HG03558 (cell line): ENCODE measurements around the gene WNT2B.
A peak's percentile ranks its signal among the peaks of the same experiment; 100 is the strongest.
"Not testable (repeated sequence)": the region's sequence is repeated elsewhere in the genome, so short reads cannot be mapped to it uniquely, and the experiment has no call there.

Experiments
- ATAC-seq: cut with Tn5 transposase; IDR thresholded peaks from one replicate; pipeline ENCODE4 v1.9.1; 2021; ENCODE audit warnings: moderate number of reproducible peaks; ENCODE audit not compliant: unreplicated experiment; ENCODE audit errors: extremely low read depth

WNT2B gene

DNA sequence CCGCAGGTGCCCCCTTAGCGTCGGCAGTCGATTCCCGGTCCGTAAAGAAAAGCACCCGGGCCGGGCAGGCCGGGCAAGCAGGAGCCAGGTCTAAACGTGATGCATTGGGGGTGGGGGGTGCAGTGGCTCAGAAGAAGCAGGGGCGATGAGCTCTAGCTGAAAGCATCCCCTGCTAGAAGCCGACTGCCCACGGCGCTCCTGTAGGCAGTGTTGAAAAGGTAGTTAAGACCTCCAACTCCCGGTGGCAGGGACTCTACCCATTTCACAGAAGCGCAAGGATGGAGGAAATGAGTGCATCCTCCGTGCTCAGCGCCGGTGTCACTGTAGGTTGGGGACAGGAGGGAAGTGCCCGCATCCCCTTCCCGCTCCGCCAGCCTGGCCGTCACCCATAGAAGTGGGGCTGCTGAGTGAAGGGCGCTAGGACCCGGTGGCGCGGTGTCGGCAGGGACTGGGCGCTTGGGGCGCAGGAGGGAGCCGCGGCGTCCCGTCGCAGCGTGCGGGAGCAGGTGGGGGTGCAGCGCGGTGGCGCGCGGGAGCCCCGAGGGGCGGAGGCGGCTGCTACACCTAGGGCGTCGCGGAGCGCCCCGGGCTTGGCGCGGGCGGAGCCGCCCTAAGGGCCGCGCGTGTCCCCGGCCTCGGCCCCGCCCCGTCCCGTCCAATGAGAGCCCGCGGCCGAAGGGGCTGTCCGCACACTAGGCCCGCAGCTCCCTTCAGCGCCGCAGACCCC is at the start of gene WNT2B:
Gene WNT2B, plus strand, starts transcription at position 688 of the 727 bp plus-strand sequence. CDS start 298 bp downstream, outside the sequence.
- no peak for ATAC-seq

DNA sequence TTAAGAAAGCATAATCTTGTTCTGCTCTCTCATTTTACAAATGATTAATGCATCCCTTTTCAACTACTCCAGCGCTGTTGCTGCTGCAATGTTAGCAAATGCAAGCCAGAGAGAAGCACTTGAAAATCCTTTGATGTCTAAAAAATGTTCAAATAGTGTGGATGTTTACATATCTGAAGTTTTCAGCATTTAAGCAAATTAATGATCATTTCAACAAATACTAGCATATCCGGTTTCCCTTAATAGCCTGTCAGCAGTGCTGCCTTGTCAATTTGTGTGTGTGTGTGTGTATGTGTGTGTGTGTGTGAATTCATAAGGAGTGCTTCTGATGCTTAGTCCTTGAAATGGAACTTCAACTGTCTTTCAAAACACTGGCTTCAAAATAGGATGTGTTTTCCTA is 48.1 kb upstream of the WNT2B start:
- no peak for ATAC-seq

DNA sequence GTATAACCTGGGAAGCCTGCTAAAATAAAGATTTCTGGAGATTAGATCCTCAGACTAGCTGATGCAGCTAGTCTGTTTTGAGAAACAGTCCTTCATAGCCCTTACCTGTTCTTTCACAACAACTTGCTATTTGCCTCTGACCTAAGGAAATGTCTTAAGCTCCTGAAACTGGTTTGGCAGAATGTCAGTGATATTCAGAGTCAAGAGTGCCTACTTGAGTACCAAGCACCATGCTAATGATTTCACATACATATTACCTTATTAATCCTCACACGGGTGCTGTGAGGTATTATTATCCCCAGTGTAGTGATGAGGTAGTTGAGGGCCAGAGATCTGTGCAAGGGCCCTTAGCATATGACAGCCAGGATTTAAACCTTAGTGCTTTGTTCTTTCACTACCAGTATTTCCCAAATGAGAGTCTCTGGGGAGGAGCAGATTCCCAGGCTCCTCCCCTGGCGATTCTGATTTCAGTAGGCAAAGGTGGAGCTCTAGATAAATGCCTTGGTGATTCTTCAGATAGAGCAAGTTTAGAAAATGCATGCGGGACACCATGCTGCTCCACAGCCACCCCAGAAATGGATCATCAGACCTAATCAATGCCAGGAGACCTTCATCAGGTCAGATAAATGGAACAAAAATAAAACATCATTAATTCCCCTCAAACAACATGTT is 47.4 kb upstream of the WNT2B start:
- ATAC-seq: no peak

DNA sequence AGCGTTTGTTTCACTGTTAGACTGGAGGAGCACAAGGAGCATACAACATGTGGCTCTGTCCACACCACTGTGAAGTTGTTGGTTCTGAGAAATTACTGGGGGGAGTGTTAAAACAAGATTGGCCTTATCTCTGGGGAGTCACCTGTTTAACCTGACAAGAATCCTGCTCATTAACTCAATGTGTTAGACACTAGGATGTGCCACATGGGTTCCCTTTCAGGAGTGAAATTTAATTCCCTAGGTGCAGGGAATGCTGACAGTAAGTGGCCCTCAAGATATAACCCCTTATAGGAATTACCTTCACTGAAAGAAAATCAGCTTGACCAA is 45.8 kb upstream of the WNT2B start:
- no peak for ATAC-seq

DNA sequence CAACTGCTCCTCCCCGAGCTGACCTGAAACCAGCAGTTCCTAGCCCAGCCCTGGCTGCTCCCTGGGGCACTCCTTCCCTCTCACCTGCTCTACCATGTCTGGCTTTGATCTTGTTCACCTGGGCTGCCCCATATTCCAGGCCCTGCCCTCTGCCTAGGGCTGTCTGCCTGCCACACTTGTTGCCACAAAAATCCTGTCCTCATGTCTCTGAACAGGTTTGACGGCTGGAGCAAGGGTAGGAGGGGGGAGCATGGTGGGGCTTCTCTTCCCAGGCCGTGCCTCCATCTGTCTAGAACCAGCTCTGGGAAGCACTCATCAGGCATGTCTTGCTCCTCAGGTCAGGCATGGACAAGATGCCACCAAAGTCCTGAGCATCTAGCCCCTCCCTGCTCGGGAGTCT is 44.3 kb upstream of the WNT2B start:
- no peak for ATAC-seq

DNA sequence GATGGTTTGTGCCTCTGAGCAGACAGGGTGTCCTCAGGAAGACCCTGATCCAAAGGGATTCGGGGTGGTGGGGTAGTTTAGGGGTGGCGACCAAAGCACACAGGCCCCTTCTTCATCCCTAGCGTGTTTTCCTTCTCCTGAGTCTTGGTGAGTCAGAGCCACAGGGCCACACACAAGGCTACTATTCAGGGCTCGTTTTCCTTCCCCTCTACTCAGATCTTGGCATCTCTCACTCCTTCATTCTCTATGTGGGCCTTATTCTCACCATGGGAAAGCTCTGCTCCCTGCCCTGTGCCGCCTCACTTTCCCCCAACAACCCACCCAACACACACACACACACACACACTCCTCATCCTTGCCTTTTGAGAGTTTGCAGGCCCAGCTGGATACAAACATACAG is 43.6 kb upstream of the WNT2B start:
- ATAC-seq: no peak

DNA sequence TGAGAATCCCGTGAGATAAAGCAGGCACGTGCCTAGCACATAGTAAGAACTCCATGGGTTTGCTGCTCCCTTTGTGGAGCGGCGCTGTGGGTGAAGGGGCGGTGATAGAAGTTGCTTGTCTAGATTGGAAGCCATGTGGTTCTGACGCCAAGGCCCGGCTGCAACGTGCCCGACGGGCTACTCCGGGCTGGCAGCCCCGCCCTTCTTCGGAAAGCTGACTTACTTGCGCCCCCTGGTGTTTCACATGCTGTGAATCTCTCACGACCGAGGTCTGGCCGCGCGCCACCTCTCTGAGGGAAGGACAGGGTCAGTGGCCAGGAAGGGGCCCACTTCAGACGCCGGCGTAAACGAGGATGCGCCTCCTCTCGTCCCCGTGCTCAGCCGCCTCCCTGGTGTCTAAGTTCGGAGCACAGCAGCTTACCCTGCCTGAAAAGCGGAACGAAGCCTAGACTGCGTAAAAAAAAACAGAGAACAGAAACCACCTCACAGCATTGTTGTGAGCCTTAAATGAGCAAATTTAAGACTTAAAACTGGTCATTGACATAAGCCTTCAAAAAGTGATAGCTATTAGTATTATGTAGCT is 42.6 kb upstream of the WNT2B start:
- peak; percentile 79 for ATAC-seq

DNA sequence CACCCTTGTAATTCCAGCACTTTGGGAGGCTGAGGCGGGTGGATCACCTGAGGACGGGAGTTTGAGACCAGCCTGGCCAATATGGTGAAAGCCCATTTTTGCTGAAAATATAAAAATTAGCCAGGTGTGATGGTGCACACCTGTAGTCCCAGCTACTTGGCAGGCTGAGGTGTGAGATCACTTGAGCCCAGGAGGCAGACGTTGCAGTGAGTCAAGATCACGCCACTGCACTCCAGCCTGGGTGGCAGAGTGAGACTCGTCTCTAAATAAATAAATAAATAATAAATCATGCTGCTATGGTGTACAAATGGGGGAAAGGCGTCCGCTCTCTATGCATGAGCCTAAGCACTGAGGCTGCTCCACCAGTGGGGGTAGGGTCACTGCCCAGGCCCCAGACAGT is 38.4 kb upstream of the WNT2B start:
- not testable (repeated sequence) for ATAC-seq

DNA sequence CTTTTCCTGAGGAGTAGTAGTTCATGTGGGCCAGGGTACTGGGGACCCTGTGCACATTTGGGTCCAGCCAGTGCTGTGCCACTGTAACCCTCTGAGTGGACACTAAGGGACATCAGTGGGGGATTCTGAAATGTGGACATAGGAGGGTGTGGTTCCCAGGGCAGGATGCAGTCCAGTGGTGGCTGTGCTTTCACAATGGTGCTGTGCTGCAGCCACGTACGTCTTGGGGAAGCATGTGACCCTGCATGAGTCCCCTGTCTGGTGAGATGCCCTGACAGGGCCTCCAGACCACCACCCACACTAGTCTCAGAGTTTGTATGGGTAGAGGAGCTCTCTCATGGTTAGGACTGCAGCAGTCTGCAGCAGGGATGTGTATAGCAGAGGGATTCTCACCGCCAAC is 37.8 kb upstream of the WNT2B start:
- ATAC-seq: no peak

DNA sequence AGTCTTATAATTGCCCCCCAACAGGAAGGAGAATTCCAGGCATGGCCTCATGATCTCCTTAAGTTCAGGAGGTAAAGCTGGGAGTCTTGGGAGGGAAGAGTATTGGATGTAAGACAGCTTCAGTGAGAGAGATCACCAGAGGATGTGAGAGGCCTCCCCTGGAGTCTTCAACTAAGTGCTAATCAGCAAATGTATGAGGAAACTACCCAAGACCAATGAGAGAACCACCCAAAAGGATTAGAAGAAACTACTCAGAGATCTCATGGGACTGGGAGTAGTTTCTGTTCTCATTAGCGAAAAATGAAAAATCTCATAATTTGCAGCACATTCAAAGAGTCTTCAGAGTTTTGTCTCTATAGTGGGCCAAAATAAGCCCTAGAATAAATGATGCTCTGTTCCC is 36.6 kb upstream of the WNT2B start:
- ATAC-seq: no peak

DNA sequence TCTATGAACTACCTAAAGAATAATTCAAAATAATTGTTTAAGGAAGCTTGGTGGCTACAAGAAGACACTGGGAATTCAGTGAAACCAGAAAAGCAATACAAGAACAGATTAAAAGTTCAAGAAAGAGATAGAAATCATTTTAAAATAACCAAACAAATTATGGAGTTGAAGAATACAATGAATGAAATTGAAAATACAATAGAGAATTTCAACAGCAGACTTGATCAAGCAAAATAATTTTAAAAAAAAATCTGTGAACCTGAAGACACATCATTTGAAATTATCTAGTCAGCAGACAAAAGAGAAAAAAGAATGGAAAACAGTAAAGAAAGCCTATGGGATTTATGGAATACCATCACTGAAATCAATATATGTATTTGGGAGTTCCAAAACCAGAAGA is 31.2 kb upstream of the WNT2B start:
- ATAC-seq: no peak

DNA sequence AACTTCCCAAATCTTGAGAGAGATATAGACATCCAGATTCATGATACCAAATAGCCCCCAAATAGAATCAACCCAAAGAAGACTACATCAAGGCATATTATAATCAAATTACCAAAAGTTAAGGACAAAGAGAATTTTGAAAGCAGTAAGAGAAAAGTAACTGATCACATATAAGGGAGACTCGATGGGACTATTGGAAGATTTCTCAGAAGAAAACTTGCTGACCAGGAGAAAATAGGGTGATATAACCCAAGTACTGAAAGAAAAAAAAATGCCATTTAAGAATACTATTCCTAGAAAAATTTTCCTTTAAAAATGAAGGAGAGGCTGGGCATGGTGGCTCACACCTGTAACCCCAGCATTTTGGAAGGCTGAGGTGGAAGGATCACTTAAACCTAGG is 30.5 kb upstream of the WNT2B start:
- ATAC-seq: no peak

DNA sequence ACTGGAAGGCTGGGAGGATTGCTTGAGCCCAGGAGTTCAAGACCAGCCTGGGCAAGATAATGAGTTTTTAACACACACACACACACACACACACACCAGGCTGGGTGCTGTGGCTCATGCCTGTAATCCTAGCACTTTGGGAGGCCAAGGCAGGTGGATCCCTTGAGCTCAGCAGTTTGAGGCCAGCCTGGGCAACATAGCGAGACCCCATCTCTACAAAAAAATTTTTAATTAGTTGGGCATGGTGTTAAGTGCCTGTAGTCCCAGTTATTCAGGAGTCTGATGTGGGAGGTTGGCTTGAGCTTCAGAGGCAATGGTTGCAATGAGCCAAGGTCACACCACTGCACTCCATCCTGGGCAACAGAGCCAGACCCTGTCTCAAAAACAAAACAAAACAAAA is 22.7 kb upstream of the WNT2B start:
- ATAC-seq: not testable (repeated sequence)

DNA sequence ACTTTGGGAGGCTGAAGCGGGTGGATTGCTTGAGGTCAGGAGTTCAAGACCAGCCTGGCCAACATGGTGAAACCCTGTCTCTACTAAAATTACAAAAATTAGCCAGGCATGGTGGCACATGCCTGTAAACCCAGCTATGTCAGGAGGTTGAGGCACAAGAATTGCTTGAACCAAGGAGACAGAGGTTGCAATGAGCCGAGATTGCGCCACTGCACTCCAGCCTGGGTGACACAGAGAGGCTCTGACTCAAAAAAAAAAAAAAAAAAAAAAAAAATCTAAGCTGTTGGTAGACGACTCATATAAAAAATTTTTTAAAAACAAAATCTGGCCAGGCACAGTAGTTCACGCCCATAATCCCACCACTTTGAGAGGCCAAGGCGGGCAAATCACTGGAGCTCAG is 21.1 kb upstream of the WNT2B start:
- ATAC-seq: not testable (repeated sequence)

DNA sequence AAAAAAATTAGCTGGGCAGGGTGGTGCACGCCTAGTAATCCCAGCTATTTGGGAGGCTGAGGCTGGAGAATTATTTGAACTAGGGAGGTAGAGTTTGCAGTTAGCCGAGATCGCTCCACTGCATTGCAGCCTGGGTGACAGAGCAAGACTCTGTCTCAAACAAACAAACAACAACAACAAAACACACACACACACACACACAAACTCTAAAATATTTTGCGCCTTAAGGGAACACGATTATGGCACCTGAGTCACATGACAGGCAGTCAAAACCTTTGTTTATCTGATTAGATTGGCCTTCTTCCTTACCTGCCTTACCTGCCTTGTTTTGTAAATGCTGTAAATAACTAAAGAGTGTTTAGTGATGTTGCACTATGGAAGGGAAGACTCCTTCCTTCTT is 20.6 kb upstream of the WNT2B start:
- ATAC-seq: no peak

DNA sequence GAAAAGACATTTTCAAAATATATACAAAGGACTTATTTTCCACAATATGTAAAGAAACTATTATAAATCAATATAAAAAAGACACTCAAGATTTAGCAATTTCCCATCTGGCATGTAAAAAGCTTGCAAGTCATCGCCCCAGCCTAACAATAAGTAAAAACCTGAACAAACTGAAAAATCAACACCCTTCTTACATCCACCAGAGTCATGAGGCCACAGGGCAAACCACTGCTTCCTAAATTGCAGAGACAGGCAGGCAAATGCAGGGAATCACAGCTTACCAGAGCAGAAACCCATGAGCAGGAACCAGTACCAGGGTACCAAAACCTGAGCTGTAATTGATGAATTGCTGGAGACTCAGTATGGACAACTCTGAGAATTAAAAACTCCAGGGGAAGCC is 16.7 kb upstream of the WNT2B start:
- no peak for ATAC-seq

DNA sequence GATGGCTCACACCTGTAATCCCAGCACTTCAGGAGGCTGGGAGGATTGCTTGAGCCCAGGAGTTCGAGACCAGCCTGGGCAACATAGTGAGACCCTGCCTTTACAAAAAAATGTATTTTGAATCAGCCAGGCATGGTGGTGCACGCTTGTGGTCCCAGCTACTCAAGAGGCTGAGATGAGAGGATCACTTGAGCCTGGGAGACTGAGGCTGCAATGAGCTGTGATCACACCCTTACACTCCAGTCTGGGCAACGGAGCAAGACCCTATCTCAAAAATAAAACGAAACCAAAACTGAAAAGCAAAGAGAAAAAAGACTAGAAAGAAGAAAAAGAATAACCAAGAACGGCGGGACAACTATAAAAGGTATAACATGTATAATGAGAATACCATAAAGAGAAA is 15.4 kb upstream of the WNT2B start:
- ATAC-seq: no peak

DNA sequence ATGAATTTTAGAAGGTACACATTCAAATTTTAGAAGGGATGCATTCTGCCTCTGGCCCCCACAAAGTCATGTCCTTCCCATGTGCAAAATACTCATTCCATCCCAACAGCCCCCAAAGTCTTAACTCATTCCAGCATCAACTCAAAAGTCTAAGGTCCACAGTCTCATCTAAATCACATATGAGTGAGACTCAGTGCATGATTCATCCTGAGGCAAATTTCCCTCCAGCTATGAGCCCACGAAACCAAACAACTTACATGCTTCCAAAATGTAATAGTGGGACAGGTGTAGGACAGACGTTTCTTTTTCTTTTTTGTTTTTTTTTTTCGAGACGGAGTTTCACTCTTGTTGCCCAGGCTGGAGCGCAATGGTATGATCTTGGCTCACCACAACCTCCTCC is 12.5 kb upstream of the WNT2B start:
- no peak for ATAC-seq

DNA sequence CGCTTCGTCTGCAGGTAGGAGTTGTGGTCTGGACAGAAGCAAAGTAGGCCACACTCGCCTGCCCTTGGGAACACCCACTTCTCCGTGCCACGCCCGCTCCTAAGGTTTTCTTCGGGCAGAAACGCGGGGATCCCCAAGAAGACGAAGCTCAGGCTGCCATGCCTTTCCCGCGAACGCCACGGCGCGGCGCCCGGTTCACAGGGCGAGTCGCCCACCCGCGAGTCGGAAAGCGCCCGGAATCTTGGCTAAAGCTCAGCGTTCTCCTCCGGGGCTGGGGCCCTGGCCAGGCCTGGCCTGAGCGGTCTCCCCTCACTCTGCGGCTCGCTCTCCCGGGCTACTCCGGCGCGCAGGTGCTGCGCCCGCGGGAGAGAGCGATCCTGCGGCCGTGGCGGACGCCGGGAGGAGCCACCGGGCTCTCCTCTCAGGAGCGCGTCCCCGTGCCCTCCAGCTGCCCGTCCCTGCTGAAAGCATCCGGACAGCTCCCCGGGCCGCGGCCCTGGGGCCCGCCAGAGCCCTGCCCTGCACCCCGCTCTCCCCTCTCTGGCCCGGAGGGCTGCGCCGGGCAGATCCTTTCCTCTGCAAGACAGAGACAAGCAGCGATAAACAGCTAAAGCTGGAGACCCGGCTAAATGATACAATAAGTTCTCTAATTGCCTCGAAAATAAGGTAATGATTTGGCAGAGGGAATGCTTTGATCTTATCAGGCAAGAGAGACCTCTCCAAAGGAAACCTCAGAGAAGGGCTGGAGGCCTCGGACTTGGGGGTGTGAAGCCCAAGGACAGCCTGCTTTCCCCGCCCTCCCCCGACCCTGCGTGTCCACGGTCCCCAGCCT is 6.7 kb upstream of the WNT2B start:
- no peak for ATAC-seq

DNA sequence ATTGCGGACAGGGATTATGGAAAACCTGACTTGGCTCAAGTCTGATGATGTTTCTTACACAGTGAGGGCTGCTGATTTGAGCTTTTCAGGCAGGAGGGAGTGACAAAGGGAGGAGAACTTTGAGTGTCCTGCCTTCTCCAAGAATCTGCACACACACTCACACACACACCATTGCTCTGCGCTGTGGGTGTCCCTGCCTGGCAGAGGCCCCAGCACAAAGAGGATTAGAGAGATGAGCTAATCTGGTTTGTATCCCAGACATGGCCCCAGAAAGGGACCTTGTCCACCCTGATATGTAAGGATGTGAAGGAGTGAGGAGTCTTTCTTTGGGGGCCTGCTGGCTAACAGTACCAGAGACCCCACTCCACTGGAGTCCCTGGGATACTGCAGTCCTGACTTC is 5.9 kb upstream of the WNT2B start:
- no peak for ATAC-seq
